ENCODE results near the gene MMP7. TPM values are rescaled to one million over a fixed set of nuclear protein-coding genes. Genes with fewer than 3 reads are reported as not detected.

The MMP7 gene
- polyA plus RNA-seq, 2 of the 4 experiments (the other 2 are of a cell fraction), result 8.9 to 54.8 TPM

GRCh38 chr11:102473543-102473942 is 57.0 kb downstream of the MMP7 start:
- TF ChIP-seq PHF8 (IDR thresholded peaks at IDR 0.05; ENCODE audit: borderline replicate concordance, low read depth), result no peak
- no peak for TF ChIP-seq EHF (CRISPR knock-in tag; IDR thresholded peaks at IDR 0.05)
- TF ChIP-seq CBX8 (IDR thresholded peaks at IDR 0.05), result no peak
- TF ChIP-seq HMGXB4 (CRISPR knock-in tag; IDR thresholded peaks at IDR 0.05; ENCODE audit: borderline replicate concordance), result no peak
- no peak for TF ChIP-seq MAZ (IDR thresholded peaks at IDR 0.05; ENCODE audit: borderline replicate concordance, low read depth, low read length)
- no peak for TF ChIP-seq PBX3 (IDR thresholded peaks at IDR 0.05)
- no peak for TF ChIP-seq EP300 (IDR thresholded peaks at IDR 0.05)
- TF ChIP-seq NPAS2 (CRISPR knock-in tag; IDR thresholded peaks at IDR 0.05; ENCODE audit: borderline replicate concordance), result no peak
- TF ChIP-seq MAX (IDR thresholded peaks at IDR 0.05), result no peak
- TF ChIP-seq BCL3 (IDR thresholded peaks at IDR 0.05), result no peak
- TF ChIP-seq FOXS1 (CRISPR knock-in tag; IDR thresholded peaks at IDR 0.05), result no peak
- TF ChIP-seq ZC3H11A (IDR thresholded peaks at IDR 0.05), result no peak
- TF ChIP-seq CBX2 (IDR thresholded peaks at IDR 0.05; ENCODE audit: borderline replicate concordance, low read depth), result no peak
- no peak for TF ChIP-seq MAFK (IDR thresholded peaks at IDR 0.05; ENCODE audit: partially characterized antibody)
- TF ChIP-seq NFE2L2 (conservative IDR thresholded peaks at IDR 0.05; ENCODE audit: low read length), result no peak
- TF ChIP-seq HEYL (CRISPR knock-in tag; IDR thresholded peaks at IDR 0.05), result no peak
- no peak for TF ChIP-seq REST (IDR thresholded peaks at IDR 0.05)
- no peak for TF ChIP-seq CHD4 (IDR thresholded peaks at IDR 0.05; ENCODE audit: borderline replicate concordance)
- TF ChIP-seq RARB (CRISPR knock-in tag; IDR thresholded peaks at IDR 0.05), result no peak
- ChIA-PET POLR2A (no interaction called here), CTCF (interaction anchor here (0.8 kb wide), 1 partner anchor 141 kb away, joined by 3 read pairs; no protein-coding TSS in a partner anchor)
- Histone ChIP-seq H3K4me3 (no peak overlapping the region), H3K4me2 (no peak overlapping the region), H3K27ac (no peak overlapping the region), H3K9me3 (no peaks in the 10 kb centered on the region), H3K4me1 (peaks cover 27% of the 10 kb centered on the region)
- no peak for DNase-seq (ENCODE audit: low read depth in 1 of 2, low spot score in 1 of 2)
- WGBS (ENCODE audit: missing lambda C conversion rate), result 87% methylated on average over 5 of the region's 5 CpGs
- ATAC-seq, result no peak
- no peak for FAIRE-seq

GRCh38 chr11:102472127-102472526 is 58.4 kb downstream of the MMP7 start:
- H3K9me3 ChIP-seq, result no peaks in the 10 kb centered on the region
- no peak for FAIRE-seq
- no peak overlapping the region for H3K4me3 ChIP-seq
- 96% methylated on average over 4 of the region's 4 CpGs for WGBS (ENCODE audit: missing lambda C conversion rate)
- no peak for DNase-seq (ENCODE audit: low read depth in 1 of 2, low spot score in 1 of 2)
- H3K27ac ChIP-seq, result no peak overlapping the region
- H3K4me2 ChIP-seq, result no peak overlapping the region
- CTCF ChIA-PET, result no interaction called here
- POLR2A ChIA-PET, result no interaction called here
- TF ChIP-seq CBX8 (IDR thresholded peaks at IDR 0.05) (no peak), RAD21 (conservative IDR thresholded peaks at IDR 0.05 in 1 of 2, IDR thresholded peaks at IDR 0.05 in 1 of 2) (no peak), GATA3 (IDR thresholded peaks at IDR 0.05; ENCODE audit: borderline replicate concordance) (no peak)
- no peak for ATAC-seq
- H3K4me1 ChIP-seq, result peaks cover 29% of the 10 kb centered on the region

Measured in A549 (cell line).